NCI-H128 (cell line): Measurements from ENCODE around the gene SUSD6.
"Not testable (repeated sequence)": the region's sequence is repeated elsewhere in the genome, so short reads cannot be mapped to it uniquely, and the experiment has no call there.

ENCODE experiments used
- DNase-seq: peaks from one replicate; lab custom pipeline; 2025; ENCODE audit not compliant: unreplicated experiment; lab: John Stamatoyannopoulos, UW

SUSD6 gene

DNA sequence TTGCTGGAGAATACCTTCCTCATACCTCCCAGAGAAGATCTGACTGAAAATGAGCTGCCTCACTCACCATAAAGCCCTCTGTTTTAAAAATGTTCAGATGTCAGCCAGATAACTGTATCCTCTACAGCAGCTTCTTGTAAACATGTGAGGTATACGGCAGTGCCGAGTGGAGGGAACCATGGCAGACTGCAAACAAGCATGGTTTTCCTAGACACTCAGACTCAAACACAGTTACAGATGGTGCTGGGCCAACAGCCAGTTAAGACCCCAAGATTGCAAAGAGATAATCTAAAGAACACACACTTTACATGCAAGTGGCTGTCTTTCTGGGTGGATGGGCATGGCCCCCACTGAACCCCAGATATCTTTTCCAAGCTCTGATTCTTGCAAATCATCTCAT lies 20.1 kb upstream of the SUSD6 start:
- DNase-seq, result no peak

DNA sequence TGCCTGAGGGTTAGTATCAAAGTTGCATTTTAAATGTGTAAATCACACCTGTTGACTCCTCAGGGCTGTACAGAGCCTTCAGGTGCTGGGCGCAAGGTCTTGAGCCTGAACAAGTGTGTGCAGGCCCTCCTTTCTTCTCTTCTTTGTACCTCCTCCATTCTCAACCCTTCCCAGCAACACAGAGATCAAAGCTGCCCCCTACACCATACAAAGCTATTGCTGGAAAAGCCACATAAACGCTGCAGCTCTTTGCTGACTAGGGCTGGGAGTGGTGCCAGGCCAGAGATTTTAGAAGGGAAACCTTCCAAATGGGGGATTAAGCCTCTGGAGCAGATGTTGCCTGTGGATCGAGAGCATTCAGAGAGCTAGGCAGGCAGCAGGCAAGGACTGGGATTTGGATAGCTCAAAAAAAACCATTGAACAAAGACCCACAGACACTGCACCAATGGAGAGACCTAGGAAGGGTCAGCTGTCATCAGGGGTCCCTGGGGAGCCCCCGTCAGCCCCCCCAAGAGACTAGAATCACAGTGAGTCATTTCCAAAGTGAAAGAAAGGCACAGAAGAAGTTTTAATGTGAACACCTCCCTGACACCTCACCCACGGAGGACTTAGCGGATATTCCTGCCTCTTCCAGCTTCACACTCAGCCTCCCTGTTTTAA lies 18.2 kb upstream of the SUSD6 start:
- no peak for DNase-seq

DNA sequence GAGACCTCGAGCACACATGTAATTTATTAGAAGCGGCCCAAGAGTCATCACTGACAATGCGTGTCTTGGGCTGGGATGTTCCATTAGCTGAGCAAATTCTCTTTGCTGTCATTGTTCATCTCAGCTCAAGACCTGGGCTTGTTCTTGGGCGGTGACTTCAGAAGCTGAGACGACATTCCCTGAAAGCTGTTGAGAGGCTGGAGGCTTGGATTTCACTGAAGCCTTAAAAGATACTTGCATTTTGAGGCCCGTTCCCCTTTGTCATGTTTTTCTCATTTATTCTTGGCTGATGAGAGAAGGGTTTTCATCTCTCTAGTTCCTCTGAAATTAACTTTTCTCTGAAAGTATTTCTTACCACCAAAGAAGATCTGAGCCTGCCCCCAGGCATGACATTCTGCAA lies 16.6 kb upstream of the SUSD6 start:
- DNase-seq, result no peak

DNA sequence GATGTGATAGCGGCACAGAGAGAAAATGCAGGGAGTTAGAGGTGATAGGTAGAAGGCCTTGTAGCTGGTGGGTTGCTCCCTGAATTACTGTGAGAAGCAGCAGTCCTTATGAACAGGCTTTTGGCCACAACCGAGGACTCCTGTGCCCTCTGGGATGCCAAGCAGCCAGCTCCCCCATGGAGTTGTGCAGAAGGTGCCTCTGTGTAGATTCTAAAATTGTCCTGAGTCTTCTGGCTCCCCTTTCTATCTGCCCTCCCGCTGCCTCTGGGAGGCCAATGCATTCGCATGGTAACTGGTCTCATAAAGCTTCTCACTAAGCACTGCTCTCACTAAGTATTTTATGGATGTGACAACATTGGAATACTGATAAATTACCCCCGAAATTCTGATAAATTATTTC lies 16.1 kb upstream of the SUSD6 start:
- DNase-seq, result no peak

DNA sequence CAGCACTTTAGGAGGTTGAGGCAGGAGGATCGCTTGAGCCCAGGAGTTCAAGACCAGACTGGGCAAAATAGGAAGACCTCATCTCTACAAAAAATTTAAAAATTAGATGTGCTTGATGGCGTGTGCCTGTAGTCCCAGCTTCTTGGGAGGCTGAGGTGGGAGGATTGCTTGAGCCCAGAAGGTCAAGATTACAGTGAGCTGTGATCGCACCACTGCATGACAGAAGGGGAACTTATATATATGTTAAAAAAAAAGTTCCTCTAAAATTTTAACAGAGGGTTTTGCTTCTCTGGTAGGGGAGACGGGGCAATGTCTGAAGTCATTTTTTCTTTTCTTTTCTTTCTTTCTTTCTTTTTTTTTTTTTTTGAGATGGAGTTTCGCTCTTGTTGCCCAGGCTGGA lies 12.0 kb upstream of the SUSD6 start:
- DNase-seq, result not testable (repeated sequence)

DNA sequence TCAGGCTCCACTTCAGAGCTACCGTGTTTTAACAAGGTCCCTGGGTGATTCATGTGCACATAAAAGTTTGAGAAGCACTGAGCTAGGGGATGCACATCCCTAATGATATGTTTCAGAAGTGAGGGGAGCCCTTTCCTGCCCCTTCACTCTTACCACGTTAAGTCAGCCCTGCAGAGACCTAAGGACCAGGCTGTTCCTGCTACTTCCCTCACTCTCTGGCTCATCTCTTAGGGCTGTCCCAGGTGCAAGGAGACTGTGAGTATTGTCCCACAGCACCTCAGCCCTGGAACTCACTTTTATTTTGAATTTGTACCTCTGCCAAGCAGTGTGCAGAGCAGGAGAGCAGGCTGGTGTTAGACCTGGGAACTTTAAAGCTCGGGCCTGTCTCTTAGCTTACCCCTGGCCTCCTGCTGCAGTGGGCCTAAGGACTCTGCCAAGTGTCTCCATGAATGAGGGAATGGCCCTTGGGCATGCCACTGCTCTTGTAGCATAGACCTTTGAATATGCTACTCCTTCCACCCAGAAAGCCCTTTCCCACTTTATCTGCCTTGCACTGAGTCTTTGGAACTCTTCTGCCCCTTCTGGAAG lies 11.0 kb upstream of the SUSD6 start:
- no peak for DNase-seq

DNA sequence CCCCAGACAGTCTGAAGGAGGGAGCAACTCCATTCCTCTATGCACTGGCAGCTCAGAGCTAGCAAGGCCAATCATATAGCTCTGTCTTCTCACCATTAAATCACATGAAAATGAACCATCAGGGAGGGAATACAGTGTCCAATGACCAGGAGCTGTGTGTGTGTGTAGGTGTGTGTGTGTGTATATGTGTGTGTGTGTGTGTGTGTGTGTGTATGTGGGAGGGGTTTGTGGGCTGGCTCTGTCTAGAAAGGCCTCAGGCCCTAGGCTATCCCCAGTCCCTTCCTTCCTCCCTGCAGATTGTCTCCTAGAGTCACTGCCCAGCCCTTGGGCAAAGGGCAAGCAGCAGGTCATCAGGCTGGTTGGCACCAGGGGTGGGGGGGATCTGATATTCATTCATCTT lies 5.7 kb upstream of the SUSD6 start:
- no peak for DNase-seq

DNA sequence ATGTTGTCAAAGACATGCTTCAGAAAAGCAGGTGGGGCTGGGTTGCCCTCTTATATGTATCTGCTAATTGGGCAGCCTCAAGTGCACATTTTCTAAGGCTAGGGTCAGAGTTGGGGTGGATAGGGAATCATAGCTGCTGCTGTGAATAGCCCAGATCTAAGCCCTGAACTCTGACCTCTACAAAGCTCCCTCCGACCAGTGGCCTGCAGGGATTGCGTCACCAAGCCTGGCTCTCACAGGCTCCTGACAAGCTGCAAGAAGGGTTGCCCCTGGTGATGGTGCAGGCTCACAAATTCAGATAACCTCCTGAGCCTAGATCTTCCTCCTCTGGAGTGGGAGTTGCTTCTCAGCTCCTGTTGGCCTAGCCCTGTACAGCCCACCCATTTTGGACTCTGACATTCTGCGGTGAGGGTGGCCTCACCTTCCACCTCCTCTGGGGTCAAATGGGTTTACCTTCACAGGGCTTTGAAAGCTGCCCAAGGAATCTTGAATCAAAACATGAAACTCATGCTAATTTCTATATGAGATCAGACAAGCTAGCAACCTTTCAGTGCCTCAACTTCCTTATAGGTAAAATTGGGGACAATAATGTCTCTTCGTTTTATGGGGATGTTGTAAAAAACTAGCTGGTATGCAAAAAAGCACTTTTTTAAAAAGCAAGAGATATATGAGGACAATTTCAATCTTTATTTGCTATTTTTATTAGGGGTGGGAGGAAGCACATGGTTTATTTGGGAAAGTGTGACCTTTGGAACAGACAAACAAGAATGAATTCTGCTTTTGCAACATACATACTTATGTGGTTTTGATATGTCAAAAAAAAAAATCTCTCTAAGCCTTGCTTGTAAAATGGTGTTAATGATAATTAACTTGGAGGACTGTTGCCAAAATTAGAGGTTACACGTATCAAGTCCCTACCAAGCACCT lies 4.9 kb upstream of the SUSD6 start:
- DNase-seq, result no peak

DNA sequence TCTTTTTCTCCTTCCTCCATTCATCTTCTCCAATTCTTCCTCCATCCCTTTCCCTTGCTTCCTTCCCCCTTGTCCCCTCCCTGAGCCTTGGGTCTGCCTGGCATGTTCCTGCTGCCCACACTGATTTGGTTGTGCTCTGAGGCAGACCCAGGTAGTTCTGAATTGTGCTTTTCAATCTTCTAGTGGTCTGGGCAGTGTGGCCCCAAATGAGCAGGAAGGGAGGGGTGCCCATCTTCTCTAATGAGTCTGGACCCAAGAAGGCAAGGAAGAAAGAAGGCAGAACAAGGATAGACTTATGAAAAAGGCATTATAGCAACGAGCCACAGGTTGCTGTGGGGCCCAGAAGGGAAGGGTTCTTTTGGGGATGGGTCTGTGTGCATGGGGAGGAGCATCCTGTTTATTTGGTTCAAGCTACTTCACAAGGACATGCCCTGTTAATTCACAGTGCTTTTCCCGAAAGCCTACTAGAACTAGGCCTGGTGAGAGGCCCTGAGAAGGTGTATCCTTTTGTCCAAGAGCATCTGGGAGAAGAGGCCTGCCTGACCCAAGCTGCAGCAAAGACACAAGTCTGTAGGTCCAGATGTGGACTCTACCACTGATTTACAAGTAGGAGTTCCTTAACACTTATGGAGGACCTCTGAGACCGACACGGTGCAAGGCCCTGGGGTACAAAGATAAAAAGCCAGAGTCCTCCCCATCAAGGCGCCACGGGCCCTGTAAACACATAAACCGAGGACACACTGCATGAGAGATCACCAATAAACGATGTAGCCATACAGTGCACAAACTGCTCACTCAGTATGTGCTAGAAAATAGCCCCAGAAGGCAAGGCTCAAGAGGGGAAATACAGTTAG lies 1.1 kb upstream of the SUSD6 start:
- no peak for DNase-seq

DNA sequence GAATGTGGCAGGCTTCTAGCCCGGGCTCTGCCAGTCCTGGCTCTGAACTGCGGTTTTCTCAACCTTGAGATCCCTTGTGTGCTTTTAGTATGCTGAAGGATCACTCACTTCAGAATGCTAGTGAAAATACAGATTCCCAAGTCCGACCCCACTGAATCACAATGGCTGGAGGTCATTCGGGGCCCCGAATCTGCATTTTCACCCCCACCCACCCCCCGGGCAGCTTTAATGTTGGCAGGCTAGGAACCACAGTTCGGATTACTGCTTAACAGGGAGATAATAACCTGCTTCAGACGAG lies 573 bp upstream of the SUSD6 start:
- DNase-seq, result no peak

DNA sequence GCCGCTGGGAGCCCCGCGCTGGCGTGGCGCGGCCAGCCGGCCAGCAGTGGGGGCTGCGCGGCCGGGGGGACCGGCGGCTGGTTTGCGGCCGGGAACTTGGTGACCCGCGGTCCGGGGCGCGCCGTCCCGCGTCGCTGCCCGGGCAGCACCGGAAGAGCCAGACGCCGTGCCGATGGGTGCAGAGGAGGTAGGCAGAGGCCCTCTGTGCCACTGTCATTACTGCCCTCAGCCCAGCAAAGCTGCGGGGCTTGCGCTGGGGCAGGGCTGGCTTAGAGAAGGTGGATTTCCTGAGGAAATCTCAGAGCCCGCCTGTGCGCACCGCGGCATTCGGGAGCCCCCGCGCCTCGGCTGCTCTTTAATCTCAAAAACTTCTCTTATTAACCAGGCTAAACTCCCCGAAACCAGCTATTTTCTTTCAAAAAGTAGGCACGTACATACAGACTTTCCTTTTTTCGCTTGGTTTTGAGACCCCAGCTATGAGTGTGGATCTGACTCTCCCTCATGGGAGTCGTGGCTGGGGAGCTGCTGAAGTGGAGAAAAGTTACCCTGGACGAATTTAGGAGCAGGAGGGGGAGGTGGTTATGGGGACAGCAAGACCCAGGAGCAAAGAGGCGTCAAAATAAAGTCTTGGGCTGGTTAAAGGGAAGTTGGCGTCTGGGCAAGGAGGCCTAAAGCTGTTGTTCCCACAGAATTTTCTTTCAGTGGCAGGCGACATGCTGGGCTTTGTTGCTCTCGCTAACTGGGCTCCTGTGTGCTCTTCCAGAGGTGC lies 802 bp downstream of the SUSD6 start:
- no peak for DNase-seq

DNA sequence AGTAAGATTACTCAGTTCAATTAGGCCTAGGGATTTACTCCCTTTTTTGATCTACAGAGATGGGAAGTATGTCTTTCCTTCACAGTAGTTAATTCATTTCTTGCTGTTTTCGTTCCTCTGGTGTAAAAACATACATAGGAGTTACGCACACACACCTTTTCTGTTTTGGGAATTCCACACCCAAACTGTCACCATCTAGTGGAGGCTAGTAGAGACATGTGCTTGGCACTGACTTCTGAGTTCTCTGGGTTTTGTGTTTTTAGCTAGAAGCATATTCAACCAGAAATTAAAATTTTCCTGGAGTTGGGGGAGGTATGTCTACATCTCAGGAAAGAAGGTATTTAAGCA lies 1.4 kb downstream of the SUSD6 start:
- DNase-seq, result no peak

DNA sequence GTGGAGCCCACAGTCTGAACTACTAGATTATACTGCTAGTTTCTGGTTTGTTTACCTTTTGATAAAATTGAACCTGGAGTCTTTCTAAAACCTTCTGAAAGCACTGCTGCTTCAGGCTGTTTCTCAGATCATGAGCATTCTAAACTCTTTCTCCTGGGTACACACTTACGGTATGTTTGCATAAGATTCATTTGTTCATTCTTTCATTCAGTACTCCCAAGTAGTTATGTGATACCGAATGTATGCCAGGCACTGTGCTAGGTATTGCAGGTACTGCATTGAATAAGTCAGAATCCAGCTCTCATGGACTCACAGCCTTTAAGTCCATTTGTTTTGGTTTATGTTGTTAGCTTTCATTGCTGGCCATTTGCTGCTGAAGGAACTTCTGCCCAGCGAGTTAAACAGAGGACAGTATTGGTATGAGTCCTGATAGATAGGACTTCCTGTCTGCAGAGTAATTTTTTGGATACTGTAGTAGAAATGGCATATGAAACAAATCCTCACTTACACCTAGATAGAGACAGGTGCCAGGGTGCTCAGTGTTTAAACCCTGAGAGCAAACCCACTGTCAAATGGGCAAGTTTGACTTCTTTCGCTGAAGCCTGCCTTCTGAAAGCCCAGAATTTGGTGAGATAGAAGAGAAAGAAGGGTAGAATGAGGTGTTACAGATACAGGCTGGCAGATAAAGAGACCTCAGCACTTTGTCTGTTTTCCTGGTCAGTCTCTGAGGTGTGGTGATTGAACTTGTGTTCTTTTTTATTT lies 2.1 kb downstream of the SUSD6 start:
- DNase-seq, result no peak

DNA sequence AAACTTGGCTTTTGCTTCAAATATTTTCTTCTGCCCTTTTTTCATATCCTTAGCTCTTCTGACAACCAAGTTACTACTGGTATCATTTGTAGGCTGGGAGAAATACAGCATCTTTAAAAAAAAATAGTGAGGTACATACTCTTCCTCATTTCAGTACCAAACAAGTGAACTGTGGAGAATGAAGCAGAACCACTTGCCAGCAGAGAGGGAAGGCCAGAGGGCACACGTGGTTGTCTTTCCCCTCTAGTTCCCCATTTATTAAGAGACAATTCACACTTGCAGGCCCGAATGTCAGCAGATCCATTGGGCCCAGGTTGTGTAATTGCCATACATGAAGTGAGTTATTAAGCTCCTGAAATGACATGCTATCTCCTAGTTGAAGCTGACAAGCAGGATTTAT lies 3.2 kb downstream of the SUSD6 start:
- DNase-seq, result no peak

DNA sequence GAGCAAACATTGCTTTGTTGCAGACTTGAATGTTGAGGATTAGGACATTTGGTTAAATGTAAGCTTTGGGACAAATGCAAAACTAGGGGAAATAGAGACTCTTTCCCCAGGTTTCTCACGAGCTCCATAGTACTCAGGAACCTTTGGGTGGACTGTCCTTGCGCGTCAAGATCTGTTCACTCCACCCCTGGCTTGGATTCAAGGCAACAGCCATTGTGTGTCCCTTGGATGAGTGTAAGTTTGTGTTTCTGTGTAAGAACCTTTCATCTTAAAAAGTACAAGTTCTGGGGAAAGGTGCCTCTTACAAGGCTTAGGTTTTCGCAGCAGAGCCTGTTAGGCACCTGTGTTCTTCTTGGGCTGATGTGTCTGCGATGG lies 3.7 kb downstream of the SUSD6 start:
- DNase-seq, result no peak

DNA sequence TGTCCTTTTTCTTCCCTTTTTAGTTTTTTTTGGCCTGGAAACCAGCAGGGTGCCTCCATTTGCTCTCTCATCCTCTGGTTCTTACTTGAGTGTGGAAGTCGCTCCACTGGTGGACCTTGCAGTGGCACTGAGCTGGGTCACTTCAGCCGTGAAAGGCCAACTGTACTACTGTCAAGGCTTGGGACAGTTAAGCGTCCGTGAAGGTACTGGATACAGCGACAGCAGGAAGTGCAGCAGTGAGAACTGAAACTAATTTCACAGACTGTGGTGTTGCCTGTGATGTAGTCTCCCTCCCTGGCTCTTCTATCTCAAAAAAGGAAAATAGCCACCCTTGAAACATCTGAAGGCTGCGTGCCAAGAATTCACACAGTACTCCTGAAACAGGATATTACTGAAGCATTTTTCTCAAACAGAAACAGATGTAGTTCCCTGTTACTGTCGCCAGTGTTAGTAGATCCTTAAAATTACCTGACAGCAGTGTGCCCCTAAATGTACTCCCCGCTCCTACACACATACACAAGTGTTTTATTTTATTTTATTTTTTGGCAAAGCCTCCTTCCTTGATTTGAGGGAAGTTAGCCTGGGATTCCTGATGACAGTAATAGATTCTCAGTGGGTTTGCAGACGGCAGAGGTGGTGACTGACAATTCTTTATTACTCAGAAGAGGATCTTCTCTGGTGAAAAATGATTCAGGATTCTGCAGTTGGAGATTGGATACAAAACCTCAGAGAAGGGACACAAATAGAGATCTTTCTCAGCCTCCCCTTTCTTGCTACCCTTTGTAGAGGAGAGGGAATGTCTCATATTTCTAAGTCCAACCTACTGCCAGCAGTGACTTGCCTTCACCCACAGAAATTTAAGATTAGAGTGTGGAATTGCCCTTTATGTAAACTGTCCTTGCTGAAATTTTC lies 4.4 kb downstream of the SUSD6 start:
- DNase-seq, result no peak

DNA sequence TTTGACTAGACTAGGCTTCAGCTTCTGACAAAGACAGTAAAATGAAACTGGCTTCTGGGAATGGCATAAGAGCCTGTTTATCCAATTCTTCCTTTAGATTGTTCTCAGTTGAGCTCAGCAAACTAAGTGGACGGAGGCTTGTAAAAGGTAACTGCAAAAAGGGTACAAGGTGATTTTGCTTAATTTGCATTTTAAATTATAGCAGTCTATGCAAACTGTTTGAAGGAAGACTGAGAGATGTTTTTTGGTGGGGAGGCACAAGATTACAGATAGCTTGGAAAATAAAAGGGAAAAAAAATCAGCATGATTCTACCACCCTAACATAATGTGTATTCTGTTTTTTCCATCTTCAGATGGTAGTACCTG lies 5.0 kb downstream of the SUSD6 start:
- no peak for DNase-seq

DNA sequence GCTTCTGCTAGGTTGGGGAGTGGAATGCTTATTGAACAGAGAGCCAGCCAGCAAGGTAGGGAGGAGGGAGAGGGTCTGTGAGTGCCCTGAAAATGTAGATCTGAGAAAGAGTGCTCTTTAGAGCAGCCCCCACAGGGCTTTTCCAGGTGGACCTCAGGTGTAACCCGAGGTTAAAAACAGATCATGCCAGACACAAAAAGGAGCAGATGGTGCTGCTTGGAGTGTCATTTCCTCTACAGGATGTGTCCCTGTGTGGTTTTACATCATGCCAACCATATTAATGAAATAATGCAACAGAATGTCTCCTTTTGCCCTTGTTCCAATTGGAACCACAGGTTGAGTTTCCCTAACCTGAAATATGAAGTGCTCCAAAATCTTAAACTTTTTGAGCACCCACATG lies 6.4 kb downstream of the SUSD6 start:
- no peak for DNase-seq

DNA sequence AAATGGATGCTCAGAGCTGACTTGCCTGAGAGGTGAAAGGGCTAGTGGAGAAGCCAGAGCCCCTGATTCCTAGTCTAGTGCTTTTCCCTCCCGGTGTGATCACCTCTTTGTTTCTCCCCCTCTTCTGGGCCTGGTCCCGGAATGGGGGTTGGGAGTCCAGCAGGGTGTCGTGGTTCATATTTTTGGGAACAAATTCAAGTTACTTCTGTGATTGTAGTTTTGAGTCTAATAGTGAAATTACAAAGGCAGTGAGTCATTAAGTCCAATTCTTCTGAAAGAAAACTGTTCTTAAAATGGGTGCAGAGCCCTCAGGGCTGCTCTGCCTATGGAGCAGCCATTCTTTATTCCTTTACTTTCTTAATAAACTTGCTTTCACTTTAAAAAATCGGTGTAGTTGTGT lies 7.6 kb downstream of the SUSD6 start:
- no peak for DNase-seq
